ENCODE results near the gene LEF1.

The LEF1 gene

DNA sequence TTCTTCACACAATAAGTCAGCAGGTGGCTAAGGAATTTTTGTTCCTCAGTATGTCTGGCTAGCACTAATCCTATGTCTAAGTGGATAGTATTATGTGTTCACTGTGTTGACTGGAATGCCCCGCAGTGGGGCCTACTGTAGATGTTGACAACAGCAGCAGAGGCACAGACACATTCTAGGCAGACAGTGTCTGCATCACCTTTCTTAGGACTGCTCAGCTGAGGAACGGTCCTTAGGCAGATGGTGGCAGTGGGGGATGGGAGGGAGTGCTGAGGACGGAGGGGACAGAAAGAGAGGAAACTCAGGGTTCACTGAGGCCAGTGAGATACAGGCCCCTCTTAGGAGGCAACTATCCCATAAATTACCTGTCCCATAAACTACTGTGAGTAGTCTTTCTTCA is 44.6 kb upstream of the LEF1 start:
- H3K27ac ChIP-seq (ENCODE audit: low read length), result no peak overlapping the region
- no peak overlapping the region for H3K4me2 ChIP-seq (ENCODE audit: low read length)
- H2AFZ ChIP-seq (ENCODE audit: low read depth, low read length), result no peak overlapping the region
- no peaks in the 10 kb centered on the region for H3K9me3 ChIP-seq (ENCODE audit: insufficient read depth, low read length)
- TF ChIP-seq, protein P1, sequence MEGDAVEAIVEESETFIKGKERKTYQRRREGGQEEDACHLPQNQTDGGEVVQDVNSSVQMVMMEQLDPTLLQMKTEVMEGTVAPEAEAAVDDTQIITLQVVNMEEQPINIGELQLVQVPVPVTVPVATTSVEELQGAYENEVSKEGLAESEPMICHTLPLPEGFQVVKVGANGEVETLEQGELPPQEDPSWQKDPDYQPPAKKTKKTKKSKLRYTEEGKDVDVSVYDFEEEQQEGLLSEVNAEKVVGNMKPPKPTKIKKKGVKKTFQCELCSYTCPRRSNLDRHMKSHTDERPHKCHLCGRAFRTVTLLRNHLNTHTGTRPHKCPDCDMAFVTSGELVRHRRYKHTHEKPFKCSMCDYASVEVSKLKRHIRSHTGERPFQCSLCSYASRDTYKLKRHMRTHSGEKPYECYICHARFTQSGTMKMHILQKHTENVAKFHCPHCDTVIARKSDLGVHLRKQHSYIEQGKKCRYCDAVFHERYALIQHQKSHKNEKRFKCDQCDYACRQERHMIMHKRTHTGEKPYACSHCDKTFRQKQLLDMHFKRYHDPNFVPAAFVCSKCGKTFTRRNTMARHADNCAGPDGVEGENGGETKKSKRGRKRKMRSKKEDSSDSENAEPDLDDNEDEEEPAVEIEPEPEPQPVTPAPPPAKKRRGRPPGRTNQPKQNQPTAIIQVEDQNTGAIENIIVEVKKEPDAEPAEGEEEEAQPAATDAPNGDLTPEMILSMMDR (IDR thresholded peaks at IDR 0.05; ENCODE audit: low read depth, low read length), result no peak
- TF ChIP-seq EZH2phosphoT487 (IDR thresholded peaks at IDR 0.05; ENCODE audit: low read depth), result no peak
- no peaks in the 10 kb centered on the region for H3K27me3 ChIP-seq (ENCODE audit: low read depth, low read length)
- H3K4me3 ChIP-seq (ENCODE audit: low read length), result no peak overlapping the region
- H3K36me3 ChIP-seq (replicated peaks; ENCODE audit: low read depth, low read length), result no peaks in the 10 kb centered on the region
- H4K20me1 ChIP-seq (ENCODE audit: insufficient read depth, low read length), result no peaks in the 10 kb centered on the region
- no peak overlapping the region for H3K9ac ChIP-seq (ENCODE audit: low read length)
- H3K79me2 ChIP-seq (ENCODE audit: low read length), result no peaks in the 10 kb centered on the region
- no peaks in the 10 kb centered on the region for H3K4me1 ChIP-seq (ENCODE audit: low read length)

DNA sequence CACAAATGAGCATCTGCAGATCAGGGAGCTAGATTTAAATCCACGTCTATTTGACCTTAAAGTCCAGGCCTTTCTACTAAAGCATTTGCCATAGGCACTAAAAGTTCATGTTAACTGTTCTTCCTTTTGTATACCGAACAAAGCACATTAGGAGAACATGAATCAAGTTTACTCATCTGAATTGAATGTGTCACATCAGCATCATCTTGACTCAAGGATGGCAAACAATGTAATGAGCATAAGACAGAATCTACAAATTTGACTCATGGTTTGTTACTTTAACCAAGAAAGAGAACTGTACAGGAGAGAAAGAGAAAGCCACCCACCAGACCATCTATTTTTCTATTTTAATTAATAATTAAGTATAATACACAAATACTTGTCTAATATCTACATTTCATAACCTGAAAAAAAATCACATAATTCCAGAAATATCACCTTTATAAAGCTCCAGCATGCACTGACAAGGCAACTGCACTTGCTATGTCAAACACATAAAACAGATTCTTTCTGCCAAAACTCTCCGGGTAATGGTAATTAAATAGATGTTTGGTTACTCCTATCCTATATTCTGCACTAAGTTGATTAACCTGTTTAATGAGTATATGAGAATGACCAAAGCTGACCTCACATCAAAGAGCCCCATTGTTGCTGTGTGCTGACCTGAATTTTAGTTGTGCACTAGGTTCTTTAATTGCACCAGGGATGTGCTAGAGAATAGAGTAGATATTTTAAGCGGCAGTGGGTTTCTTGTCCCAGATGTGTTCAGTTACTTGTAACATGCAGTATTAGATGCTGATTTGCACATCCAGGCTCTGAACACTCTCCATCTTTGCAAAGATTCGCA is 42.5 kb upstream of the LEF1 start:
- Histone ChIP-seq H4K20me1 (ENCODE audit: insufficient read depth, low read length) (no peaks in the 10 kb centered on the region), H3K9me3 (ENCODE audit: insufficient read depth, low read length) (no peaks in the 10 kb centered on the region), H3K79me2 (ENCODE audit: low read length) (no peaks in the 10 kb centered on the region), H2AFZ (ENCODE audit: low read depth, low read length) (no peak overlapping the region), H3K9ac (ENCODE audit: low read length) (no peak overlapping the region), H3K4me1 (ENCODE audit: low read length) (no peaks in the 10 kb centered on the region), H3K27me3 (ENCODE audit: low read depth, low read length) (no peaks in the 10 kb centered on the region), H3K27ac (ENCODE audit: low read length) (no peak overlapping the region), H3K36me3 (replicated peaks; ENCODE audit: low read depth, low read length) (no peaks in the 10 kb centered on the region), H3K4me2 (ENCODE audit: low read length) (no peak overlapping the region), H3K4me3 (ENCODE audit: low read length) (no peak overlapping the region)
- TF ChIP-seq, protein P1 (IDR thresholded peaks at IDR 0.05; ENCODE audit: low read depth, low read length), result no peak
- no peak for TF ChIP-seq EZH2phosphoT487 (IDR thresholded peaks at IDR 0.05; ENCODE audit: low read depth)

DNA sequence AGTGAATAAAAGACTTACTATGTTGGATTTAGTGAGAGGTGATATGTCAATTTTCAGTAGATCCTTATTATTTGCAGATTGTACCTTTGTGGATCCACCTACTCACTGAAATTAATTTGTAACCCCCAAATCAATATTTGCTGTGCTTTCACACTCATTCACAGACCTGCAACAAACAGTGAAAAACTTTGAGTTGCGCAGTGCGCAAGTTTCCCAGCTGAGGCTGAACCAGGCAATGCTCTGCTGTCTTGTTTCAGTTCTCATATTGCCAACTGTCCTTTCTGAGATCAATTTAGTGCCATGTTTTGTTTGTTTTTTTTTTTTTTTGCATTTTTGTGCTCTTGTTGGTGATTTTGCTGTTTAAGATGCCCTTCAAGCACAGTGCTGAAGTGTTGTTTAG is 40.8 kb upstream of the LEF1 start:
- H3K27ac ChIP-seq (ENCODE audit: low read length), result no peak overlapping the region
- H3K79me2 ChIP-seq (ENCODE audit: low read length), result no peaks in the 10 kb centered on the region
- H4K20me1 ChIP-seq (ENCODE audit: insufficient read depth, low read length), result no peaks in the 10 kb centered on the region
- H2AFZ ChIP-seq (ENCODE audit: low read depth, low read length), result no peak overlapping the region
- TF ChIP-seq EZH2phosphoT487 (IDR thresholded peaks at IDR 0.05; ENCODE audit: low read depth), result no peak
- TF ChIP-seq, protein P1 (IDR thresholded peaks at IDR 0.05; ENCODE audit: low read depth, low read length), result no peak
- H3K4me1 ChIP-seq (ENCODE audit: low read length), result no peaks in the 10 kb centered on the region
- H3K9ac ChIP-seq (ENCODE audit: low read length), result no peak overlapping the region
- no peak overlapping the region for H3K4me2 ChIP-seq (ENCODE audit: low read length)
- no peaks in the 10 kb centered on the region for H3K27me3 ChIP-seq (ENCODE audit: low read depth, low read length)
- no peak overlapping the region for H3K4me3 ChIP-seq (ENCODE audit: low read length)
- H3K9me3 ChIP-seq (ENCODE audit: insufficient read depth, low read length), result no peaks in the 10 kb centered on the region
- no peaks in the 10 kb centered on the region for H3K36me3 ChIP-seq (replicated peaks; ENCODE audit: low read depth, low read length)

DNA sequence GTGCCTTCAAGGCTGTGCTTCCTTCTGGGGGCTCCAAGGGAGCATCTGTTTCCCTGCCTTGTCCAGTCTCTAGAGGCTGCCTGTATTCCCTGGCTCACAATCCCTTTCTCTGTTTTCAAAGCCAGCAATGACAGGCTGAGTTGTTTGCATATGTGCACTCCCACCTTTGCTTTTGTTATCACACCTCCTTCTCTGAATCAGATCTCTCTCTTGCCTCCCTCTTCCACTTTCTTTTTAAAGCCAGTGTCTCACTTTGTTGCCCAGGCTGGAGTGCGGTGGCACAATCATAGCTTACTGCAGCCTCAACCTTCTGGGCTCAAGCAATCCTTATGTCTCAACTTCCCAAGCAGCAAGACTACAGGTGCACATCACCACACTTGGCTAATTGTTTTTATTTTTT is 37.1 kb upstream of the LEF1 start:
- Histone ChIP-seq H4K20me1 (ENCODE audit: insufficient read depth, low read length) (no peaks in the 10 kb centered on the region), H3K36me3 (replicated peaks; ENCODE audit: low read depth, low read length) (no peaks in the 10 kb centered on the region), H3K4me3 (ENCODE audit: low read length) (no peak overlapping the region), H3K27me3 (ENCODE audit: low read depth, low read length) (no peaks in the 10 kb centered on the region), H3K9ac (ENCODE audit: low read length) (no peak overlapping the region), H3K79me2 (ENCODE audit: low read length) (no peaks in the 10 kb centered on the region), H3K4me2 (ENCODE audit: low read length) (no peak overlapping the region), H3K9me3 (ENCODE audit: insufficient read depth, low read length) (no peaks in the 10 kb centered on the region), H3K27ac (ENCODE audit: low read length) (no peak overlapping the region), H3K4me1 (ENCODE audit: low read length) (no peaks in the 10 kb centered on the region), H2AFZ (ENCODE audit: low read depth, low read length) (no peak overlapping the region)
- no peak for TF ChIP-seq EZH2phosphoT487 (IDR thresholded peaks at IDR 0.05; ENCODE audit: low read depth)
- TF ChIP-seq, protein P1 (IDR thresholded peaks at IDR 0.05; ENCODE audit: low read depth, low read length), result no peak
